ENCODE results near the gene TMEM225.
"Not testable (repeated sequence)": the region's sequence is repeated elsewhere in the genome, so short reads cannot be mapped to it uniquely, and the experiment has no call there.

Gene TMEM225

GRCh38 chr11:123899792-123900191 is 14.3 kb upstream of the TMEM225 start:
- no peak overlapping the region for H3K27ac ChIP-seq
- TF ChIP-seq ZFX (IDR thresholded peaks at IDR 0.05; ENCODE audit: borderline replicate concordance) (no peak), CTCF (IDR thresholded peaks at IDR 0.05) (no peak)

GRCh38 chr11:123892031-123892430 is 6.6 kb upstream of the TMEM225 start:
- no peak for TF ChIP-seq CTCF (IDR thresholded peaks at IDR 0.05)
- TF ChIP-seq ZFX (IDR thresholded peaks at IDR 0.05; ENCODE audit: borderline replicate concordance), result no peak
- H3K27ac ChIP-seq, result no peak overlapping the region

GRCh38 chr11:123880912-123881311 is 4.6 kb downstream of the TMEM225 start:
- no peak for TF ChIP-seq CTCF (IDR thresholded peaks at IDR 0.05)
- no peak overlapping the region for H3K27ac ChIP-seq

GRCh38 chr11:123867795-123868194 is 17.7 kb downstream of the TMEM225 start:
- H3K27ac ChIP-seq, result not testable (repeated sequence)

- H3K27ac ChIP-seq, result not testable (repeated sequence)
Observed at GRCh38 chr11:123865293-123865692, 20.2 kb downstream of the TMEM225 start.

GRCh38 chr11:123859731-123860130 is 25.7 kb downstream of the TMEM225 start:
- H3K27ac ChIP-seq, result no peak overlapping the region
- no peak for TF ChIP-seq CTCF (IDR thresholded peaks at IDR 0.05)
- no peak for TF ChIP-seq ZFX (IDR thresholded peaks at IDR 0.05; ENCODE audit: borderline replicate concordance)

GRCh38 chr11:123856444-123856843 is 29.0 kb downstream of the TMEM225 start:
- TF ChIP-seq CTCF (IDR thresholded peaks at IDR 0.05), result no peak
- no peak for TF ChIP-seq ZFX (IDR thresholded peaks at IDR 0.05; ENCODE audit: borderline replicate concordance)
- H3K27ac ChIP-seq, result no peak overlapping the region

- no peak overlapping the region for H3K27ac ChIP-seq
- no peak for TF ChIP-seq ZFX (IDR thresholded peaks at IDR 0.05; ENCODE audit: borderline replicate concordance)
- TF ChIP-seq CTCF (IDR thresholded peaks at IDR 0.05), result no peak
Observed at GRCh38 chr11:123853038-123853437, 32.4 kb downstream of the TMEM225 start.

GRCh38 chr11:123852321-123852720 is 33.1 kb downstream of the TMEM225 start:
- no peak for TF ChIP-seq CTCF (IDR thresholded peaks at IDR 0.05)
- TF ChIP-seq ZFX (IDR thresholded peaks at IDR 0.05; ENCODE audit: borderline replicate concordance), result no peak
- H3K27ac ChIP-seq, result no peak overlapping the region
